HG03175 (cell line): ENCODE results near the gene GALNS.

Experiments used
- ATAC-seq: cut with Tn5 transposase; IDR thresholded peaks from one replicate; pipeline ENCODE4 v1.9.1; 2021; ENCODE audit warnings: mild to moderate bottlenecking, moderate library complexity; ENCODE audit not compliant: unreplicated experiment

The GALNS gene

DNA sequence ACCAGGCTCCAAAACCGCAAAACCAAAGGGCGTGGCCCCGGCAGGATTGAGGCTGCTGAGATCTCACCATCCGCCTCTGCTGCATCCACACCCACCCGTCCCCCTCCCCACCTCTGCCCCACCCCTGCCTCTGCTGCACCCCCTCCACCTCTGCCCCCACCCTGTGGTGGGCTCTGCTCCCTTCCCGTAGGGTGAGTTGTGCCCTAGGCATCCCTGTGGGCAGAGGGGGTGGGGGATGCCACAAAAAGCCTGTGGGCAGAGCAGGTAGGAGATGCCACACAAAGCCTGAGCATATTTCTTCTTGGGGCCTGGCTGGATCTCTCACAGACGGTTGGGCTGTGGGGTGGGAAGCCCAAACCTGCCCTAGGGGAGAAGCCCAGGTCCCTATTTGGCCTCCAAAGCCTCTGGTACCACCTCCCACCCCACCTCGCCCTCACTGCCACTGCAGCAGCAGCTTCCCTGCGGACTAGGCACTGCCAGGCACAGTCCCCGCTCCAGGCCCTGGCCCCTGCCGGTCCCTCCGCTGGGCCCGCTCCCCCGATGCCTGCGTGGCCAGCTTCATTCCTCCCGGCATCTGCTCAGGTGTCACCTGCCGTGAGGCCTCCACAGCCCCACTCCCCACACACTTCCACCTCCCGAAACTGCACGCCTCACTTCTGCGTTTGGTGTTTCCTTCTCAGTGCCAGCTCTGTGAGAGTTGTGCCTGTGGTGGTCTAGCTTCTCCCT is 21.0 kb upstream of the GALNS start:
- no peak for ATAC-seq

DNA sequence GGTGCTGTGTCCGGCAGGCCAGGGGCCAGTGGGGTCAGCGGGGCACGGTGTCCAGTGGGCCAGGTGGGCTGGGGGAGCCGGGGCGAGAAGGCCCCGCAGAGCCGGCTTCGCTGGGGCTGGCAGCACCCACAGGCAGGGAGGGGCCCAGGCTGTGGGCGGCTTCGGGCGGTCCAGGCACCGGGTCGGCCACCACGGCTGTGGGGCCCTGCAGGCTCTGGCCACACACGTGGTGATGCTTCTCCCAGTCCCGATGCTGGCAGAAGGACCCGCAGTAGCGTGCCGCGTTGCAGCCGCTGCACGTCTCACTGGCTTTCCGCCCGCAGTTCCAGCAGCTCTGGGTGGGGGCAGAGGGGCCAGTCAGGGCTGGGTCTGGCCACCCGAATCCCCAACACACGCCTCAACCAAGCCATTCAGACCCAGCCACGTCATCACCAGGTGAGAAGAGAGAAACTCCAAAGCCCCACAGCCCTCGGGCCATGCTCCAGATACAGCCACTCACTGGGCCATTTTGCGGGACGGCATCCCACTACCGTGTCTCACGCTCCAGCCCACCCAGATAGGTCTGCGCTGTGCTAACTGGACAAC is 20.3 kb upstream of the GALNS start:
- ATAC-seq = no peak

DNA sequence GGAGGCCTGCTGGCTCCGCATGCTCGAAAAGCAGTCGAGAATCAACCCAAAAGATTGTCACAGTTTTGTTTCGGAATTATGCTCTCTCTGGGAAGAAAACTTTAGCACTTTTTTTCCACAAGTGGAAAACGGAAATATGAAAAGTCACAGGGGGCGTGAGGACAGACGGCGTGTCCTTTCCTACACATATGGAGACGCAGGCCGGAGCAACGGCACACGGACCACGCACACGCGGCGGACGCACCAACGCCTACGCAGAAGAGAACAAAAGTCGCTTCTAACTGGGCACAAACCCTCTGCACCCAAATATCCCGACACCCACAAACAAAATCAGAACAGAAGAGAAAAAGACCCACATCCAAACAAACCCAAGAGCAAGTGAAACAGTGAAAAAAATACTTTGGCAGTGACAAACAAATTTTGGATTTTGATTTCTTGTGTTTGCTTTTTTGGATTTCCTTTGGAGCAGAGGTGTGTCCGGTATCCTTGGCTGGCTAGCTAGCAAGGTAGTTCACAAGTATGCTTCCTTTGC is 19.0 kb upstream of the GALNS start:
- no peak for ATAC-seq

DNA sequence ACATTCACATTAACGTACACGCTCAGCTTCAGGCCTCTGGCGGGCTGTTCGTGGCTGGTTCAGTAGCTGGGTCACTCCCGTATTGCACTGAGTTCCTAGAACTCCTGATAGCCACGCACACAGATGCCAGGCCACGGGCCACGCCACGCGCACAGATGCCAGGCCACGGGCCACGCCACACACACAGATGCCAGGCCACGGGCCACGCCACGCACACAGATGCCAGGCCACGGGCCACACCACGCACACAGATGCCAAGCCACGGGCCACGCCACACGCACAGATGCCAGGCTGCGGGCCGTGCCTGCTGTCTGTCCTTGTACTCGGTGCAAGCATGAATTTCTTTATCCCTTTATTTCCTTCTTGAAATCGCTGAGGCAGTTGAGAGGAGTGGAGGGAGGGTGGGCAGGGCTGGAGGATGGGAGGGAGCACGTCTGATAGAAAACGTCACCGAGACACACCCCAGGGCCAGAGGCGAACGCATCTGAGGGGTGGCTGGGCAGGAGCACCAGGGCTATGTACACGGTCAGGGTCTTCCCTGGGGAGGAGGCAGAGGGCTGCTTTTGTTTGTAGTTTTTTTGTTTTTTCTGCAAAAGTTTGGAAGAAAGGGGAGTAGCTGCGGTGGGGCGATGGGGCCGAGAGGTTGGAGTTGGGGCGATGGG is 18.3 kb upstream of the GALNS start:
- no peak for ATAC-seq

DNA sequence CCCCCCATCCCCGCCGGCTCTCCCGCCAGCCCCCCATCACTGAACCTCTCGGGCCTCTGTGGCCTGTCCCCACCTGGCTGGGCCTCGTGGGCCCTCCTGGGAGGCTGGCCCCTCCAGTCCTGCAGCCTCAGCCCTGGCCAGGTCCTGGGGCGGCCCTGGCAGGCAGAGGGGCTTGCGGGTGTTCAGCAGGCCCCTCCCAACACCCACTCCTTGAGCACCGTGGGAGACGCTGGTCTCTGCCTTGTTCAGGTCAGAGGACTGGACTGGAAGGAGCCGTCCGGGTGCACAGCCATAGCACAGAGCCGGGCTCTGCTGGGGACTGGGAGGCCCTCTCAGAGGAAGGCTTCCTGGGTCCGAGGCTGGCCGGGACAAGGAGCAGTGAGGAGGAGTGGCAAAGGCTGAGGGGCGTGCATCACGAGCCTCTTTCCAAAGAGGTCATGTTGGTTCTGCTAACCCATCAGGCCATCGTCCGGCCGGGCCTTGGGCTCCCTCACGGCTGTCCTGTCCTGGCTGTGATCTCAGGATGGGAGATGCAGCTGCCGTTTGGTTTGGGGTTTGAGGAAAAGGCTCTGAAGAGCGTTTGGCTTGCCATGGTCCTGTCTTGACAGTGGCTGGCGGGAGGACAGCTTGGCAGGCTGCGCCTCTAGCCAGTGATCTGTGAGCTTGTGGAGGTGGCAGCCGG is 16.0 kb upstream of the GALNS start:
- ATAC-seq = no peak

DNA sequence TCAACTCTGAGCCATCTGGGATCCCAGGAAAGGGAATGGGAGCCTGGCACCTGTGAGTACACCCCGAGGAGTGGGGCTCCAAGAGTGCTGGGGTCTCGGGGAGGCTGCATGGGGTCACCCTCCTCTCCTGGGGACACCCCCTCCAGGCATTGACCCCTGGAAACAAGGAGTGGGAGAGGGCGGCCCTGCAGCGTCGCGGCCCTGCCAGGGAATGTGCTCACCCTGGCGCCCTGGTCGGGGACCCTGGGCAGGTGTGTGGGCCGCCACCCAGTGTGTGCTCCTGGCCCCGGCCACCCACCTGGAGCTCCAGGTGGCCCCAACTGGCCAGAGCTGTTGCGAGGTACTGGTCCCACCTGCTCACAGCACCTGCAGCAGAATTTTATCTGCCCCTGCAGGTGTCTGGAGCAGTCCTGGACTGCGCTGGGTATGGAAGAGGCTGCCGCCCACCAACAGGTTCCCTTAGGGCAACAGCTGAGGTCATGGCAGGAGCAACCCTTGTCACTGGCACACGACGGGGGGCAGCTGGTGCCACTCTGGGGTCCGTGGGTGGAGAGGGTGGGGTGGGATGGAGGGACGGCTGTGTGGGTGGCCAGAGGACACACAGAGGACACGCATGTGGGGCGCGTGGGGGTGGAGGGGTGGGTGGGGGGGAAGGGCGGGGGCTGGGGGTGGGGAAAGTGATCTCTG is 15.1 kb upstream of the GALNS start:
- no peak for ATAC-seq

DNA sequence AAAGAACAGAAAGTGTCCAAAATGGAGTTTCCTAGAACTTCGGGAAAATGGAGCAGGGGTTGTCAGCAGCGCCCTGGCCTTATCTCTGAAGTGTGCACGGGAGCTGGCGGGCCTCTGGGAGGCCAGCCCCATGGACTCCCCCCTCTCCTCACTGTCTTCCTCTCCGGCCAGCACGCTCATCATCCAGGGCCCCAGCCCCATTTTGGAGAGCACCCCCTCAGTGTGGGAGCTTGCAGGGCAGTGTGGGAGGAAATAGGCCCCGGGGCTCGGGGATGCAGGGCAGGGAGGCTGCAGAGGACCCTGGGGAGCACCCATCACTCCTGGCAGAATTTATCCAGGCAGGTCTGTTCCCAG is 14.6 kb upstream of the GALNS start:
- no peak for ATAC-seq

DNA sequence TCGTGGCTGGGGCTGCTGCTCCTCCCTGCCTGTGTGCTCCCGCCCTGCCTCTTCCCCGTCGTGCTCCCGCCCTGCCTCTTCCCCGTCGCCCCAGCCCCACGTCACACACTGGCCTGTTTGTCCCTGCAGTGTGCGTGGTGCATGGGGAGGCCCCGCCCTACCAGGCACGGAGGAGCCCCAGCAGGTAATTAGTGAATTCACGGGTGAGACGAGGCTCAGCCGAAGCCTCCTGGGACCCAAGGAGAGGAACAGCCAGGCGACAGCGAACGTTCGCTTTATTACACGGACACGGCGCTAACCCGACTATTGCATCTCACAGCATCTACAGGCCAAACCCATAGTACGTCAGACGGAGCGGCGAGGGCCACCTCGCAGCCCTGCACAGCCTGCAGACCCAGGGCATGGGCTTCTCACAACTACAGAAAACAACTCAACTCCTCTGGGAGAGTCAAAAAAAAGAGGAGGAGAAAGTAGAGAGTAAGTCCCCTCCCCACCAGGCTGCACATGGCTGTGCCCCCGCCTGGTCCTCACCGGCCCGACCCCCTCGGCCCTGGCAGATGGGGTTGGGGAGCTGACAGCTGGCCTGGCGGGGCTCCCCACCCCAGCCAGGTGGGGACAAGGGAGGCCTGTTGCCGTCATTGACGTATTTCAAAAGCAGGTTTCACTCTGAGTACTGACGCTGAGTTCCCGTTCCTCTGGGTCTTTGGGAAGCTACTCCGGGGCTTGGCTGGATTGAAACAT is 14.0 kb upstream of the GALNS start:
- no peak for ATAC-seq

DNA sequence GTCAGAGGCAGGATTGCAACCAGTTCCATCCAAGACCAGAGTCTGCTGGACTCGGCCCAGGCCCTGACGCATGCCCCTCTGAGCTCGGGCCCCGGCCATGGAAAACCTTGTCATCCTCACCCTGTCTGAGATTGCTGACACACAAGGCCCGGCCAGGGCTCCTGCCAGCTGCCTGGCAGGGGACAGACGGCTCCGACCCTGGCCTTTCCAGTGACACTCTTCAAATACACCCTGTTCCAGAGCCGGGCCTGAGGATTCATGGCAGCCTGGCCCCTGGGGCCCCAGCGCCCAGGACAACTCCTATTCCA is 12.9 kb upstream of the GALNS start:
- no peak for ATAC-seq

DNA sequence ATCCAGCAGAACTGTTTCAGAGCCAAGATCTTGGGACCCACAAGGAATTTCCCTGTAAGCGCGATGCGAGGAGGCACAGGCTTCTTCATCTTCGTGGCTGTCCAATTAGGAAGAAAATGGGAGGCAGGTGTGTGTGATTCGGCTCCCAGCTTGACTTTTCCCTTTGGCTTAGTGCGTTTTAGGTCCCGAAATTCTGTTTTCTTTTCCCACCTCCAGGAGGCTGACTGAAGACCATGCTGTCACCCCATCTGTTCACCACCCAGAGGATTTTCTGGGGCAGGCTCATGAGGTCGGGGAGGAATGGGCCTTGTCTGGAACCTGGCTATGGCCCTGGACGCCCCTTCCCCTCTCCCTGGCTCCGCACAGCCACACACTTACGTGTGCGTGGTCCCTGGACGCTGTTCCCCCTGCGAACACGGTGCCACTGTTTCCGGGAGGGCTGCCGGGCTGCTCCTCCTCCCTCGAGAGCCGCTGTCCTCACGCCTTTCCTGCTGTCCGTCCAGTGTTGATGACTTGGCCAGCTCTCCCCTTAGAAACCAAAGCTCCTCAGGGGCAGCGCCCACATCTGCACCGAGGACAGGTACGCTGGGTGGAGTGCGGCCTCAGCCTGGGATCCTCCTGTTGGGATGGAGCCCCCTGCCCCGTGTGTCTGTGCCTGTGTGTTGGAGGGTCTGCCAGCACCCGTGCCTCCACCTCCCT is 12.4 kb upstream of the GALNS start:
- ATAC-seq = no peak

DNA sequence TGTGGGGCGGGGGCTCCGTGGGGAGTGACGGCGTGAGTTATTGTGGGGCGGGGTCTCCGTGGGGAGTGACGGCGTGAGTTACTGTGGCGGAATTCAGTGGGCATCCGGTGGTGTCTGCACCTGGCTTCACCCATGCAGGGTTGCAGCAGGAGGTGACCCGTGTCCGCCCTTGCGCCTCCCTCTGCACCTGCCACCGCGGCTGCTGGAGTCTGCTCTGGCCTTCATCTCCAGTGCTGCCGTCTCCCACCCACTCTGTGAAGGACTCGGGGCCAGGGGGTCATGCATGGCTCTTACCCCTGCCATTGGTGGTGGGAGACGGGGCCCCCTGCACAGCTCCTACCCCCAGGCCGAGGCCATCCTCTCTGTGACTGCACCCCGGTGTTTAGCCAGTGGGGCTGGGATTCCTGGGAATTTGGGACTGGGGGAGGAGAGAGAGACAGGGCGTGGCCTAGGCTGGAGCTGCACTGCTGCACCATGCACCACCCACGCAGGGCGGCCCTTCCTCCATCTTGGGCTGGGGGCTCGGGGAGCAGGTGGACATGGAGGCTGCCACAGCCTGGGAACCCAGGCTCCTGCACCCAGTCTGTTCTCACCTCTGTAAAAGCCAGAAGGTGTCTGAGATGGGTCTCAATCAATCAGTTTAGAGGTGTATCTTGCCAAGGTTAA is 11.0 kb upstream of the GALNS start:
- no peak for ATAC-seq

DNA sequence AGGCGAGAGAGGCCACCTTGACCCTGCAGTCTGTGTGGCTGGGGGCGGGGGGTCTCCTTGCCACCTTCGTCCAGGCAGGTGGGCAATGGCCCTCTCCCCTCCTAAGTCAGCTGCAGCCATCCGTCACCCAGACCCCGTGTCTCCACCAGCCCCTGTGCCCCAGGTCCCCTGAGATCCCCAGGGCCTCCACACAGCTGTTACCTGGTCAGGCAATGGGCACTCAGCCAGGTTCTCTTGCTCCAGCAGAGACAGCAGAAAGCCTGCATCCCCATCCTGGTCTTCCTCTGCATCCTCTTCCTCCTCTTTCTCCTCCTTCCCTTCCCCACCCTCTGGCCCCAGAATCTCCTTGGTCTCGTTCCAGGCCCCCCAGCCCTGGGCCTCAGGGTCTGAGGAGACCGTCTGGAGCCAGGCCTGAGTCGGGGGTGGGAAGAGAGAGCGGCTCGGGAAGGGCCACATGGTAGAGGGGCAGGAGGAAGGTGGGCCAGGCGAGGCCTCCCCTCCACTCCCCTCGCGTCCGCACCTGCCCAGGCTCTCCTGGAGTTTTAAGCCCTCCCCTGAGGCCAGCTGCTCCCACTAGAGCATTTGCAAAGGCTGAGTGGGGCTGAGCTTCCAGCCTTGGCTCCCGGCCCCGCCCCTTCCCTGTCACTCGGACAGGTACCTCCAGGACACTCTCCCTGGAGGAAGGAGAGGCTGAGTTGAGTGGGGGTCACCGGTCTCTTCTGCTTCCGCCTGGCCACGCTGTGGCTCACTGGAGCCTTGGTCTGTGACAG is 9.6 kb upstream of the GALNS start, which contains the start of gene PABPN1L:
Gene PABPN1L, minus strand, starts transcription at position 510 of the 770 bp plus-strand sequence. Its CDS starts 54 bp downstream, at position 456.
- ATAC-seq = no peak

DNA sequence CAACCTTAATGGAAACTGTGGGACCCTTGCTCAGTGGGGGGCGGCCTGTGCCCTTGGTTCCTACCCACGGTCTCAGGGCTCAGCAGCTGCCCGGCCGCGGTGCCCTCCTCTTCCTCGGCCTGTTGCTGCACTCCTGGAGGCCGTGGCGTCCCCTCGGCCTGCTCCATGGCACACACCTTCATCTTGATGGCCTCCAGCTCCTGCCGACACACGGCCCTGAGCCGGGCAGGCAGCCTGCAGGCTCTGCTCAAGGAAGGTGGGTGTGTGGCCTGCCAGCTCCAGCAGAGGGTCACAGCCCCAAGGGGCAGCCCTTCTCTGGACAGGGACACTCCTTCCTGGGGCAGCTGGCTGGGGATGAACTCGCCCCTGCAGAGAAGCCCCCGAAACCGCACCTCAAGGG is 9.0 kb upstream of the GALNS start:
- no peak for ATAC-seq

DNA sequence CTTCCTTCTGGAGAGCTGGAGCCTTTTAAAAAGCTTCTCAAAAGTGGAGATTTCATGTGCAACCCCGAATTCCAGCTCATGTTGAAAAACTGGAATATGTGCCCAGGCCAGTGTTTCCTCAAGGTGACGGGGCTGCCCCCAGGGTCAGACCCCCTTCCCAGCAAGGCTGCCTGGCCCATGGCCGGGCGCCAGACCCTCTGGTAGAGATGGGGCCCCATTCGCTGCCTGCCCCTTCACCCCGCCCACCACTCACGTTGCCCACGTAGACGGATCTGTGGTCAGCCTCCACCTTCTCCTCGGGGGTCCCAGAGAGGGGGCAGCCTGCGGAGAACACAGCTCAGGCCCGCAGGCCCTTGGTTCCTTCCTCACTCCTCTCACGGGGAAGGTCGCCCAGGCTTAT is 8.6 kb upstream of the GALNS start:
- no peak for ATAC-seq

DNA sequence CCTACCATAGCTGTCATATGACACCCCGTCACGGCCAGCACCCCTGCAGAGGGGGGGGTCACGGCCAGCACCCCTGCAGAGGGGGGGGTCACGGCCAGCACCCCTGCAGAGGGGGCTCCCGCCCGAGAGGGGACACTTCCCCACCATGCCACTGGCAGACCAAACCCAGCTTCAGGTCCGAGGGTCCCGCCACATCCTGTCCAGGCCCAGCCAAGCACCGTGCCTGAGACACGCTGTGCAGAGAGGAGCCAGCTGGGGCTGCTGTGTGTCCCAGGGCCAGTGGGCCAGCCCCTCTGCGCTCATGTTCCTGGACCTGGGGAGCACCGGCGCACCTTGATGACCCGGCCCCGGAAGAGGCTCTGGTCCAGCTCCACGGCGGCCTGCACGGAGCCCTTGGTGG is 7.8 kb upstream of the GALNS start:
- ATAC-seq = no peak

DNA sequence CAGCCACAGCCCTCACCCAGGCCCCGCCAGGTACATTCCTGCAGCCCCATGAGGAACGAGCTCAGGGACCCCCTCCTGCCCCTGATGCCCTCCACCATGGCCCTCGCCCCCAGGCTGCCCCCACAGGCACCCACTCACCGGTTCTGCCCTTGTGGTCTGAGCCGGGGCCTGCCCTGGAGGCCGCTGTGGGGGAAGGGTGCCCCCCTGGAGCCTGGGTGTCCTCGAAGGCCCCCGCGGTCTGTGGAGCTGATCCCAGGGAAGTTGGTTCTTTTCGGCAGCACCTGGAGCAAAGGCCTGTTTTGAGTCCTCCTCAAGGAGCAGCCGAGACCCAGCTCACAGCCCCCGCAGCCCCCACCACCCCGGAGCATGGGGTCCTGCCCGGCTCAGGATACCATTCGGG is 7.4 kb upstream of the GALNS start:
- no peak for ATAC-seq

DNA sequence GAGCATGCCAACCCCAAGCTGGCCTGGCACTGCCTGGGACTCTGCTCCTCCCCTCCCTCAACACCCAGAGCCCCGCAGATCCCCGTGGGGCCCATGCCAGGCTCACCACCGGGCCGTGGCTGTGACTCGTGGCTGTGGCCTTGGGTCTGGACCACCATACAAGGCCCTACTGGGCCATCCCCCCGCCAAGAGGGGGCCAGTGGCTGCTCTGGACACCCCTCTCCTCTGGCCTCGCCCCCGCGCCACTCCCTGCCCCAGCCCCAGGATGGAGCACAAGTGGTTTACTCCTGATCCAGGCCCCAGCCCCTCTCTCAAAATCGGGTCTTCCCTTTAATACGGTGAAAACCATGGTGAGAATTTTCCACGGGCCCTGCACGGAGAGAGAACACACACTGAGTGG is 6.7 kb upstream of the GALNS start:
- ATAC-seq = no peak

DNA sequence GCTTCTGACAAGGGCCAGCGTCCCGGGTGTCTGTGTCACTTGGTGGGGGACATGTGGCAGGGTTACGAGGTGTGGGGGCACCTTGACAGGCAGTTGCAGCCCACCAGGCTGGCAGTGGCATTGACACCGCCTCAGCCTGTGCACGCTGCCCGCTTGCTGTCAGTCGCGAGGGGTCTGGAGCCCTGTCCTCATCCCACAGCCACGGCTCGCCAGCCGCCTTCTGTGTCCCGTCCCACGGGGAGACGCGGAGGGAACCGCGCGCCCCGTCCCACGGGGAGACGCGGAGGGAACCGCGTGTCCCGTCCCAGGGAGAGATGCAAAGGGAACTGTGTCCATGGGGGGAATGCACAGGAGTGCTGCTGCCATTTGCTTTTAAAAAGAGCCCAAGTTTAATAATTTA is 6.2 kb upstream of the GALNS start:
- ATAC-seq = no peak

DNA sequence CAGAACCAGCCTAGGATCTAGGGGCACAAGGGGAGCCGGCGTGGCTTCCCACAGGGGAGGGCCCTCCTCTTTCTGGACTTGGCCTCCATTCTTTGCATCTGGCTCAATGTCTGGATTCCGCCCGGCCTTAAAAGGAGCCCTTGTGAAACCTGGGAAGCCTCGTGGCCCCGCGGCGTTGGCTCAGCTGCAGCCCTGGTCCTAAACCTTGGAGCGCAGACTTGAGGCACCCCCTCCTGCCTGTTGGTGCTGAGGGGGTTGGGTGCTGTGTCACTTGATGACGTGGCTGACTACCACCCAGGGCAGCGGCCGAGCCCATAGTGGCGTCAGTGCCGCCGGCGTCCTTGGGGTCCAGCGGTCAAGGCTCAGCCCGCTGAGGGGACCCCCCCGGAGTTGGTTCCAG is 4.6 kb upstream of the GALNS start:
- no peak for ATAC-seq
